Measurements from ENCODE around the gene TRIP13. TPM values are rescaled to one million over a fixed set of nuclear protein-coding genes. Genes with fewer than 3 reads are reported as not detected.
"Not testable (repeated sequence)": the region's sequence is repeated elsewhere in the genome, so short reads cannot be mapped to it uniquely, and the experiment has no call there.

TRIP13 gene
- total RNA-seq, 2 experiments from 2014 or later = 0.47 to 0.66 TPM

- H3K4me1 Mint-ChIP-seq (ENCODE audit: low read depth) = peaks cover 6% of the 10 kb centered on the region
- intact Hi-C loops (cut with DNase I, micrococcal nuclease) = no loop called here
- Histone ChIP-seq H3K27me3 (ENCODE audit: control insufficient read depth in 1 of 2, insufficient read depth in 2 of 2, low read length in 2 of 2) (no peaks in the 10 kb centered on the region), H3K9me3 (ENCODE audit: control insufficient read depth in 1 of 2, insufficient read depth in 1 of 2, low read length in 2 of 2) (no peaks in the 10 kb centered on the region), H3K27ac (ENCODE audit: low read depth in 1 of 2, low read length in 2 of 2) (no peak overlapping the region), H3K4me3 (ENCODE audit: low read length) (no peak overlapping the region), H3K36me3 (ENCODE audit: insufficient read depth, low read length) (no peaks in the 10 kb centered on the region), H3K4me1 (ENCODE audit: insufficient read depth, low read length) (peaks cover 4% of the 10 kb centered on the region)
- no peaks in the 10 kb centered on the region for H3K9me3 Mint-ChIP-seq
- no peak overlapping the region for H3K4me3 Mint-ChIP-seq
- ChIA-PET CTCF (interaction anchor here (1.2 kb wide), 1 partner anchor 244 kb away, joined by 3 read pairs; no protein-coding TSS in a partner anchor), POLR2A (no interaction called here)
- no peaks in the 10 kb centered on the region for H3K27me3 Mint-ChIP-seq
- DNase-seq = no peak
- no peak overlapping the region for H3K27ac Mint-ChIP-seq
- no peaks in the 10 kb centered on the region for H3K36me3 Mint-ChIP-seq (ENCODE audit: low read depth)
- ATAC-seq (ENCODE audit: poor library complexity) = no peak
- TF ChIP-seq, protein P1, sequence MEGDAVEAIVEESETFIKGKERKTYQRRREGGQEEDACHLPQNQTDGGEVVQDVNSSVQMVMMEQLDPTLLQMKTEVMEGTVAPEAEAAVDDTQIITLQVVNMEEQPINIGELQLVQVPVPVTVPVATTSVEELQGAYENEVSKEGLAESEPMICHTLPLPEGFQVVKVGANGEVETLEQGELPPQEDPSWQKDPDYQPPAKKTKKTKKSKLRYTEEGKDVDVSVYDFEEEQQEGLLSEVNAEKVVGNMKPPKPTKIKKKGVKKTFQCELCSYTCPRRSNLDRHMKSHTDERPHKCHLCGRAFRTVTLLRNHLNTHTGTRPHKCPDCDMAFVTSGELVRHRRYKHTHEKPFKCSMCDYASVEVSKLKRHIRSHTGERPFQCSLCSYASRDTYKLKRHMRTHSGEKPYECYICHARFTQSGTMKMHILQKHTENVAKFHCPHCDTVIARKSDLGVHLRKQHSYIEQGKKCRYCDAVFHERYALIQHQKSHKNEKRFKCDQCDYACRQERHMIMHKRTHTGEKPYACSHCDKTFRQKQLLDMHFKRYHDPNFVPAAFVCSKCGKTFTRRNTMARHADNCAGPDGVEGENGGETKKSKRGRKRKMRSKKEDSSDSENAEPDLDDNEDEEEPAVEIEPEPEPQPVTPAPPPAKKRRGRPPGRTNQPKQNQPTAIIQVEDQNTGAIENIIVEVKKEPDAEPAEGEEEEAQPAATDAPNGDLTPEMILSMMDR (IDR thresholded peaks at IDR 0.05) = no peak
These were observed 21.5 kb downstream of the TRIP13 start for GRCh38 chr5:914174-914573.

DNA sequence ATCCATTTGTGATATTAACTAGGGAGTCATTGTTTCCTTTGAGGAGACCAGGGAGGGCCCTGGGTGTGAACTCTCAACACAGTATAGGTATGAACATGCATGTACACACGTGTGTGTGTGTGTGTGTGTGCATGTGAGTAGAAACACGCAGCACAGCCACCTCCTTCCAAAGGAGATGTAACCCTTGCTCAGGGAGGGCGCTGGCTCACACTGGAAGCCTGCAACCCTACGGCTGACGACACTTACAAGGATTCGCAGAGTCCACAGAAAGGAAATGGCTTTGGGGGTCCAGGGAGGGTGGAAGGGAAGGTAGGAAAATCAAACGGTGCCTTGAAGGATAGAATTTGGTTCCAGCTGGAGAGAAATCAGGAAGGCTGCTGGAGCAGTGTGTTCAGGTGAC, 21.9 kb downstream of the TRIP13 start:
- H3K27ac Mint-ChIP-seq = no peak overlapping the region

GRCh38 chr5:915346-915745, 22.7 kb downstream of the TRIP13 start:
- CTCF ChIA-PET; H3K9me3 Mint-ChIP-seq; H3K9me3 ChIP-seq (ENCODE audit: control insufficient read depth in 1 of 2, insufficient read depth in 1 of 2, low read length in 2 of 2); POLR2A ChIA-PET; DNase-seq; H3K4me3 Mint-ChIP-seq; H3K27ac Mint-ChIP-seq; H3K27me3 Mint-ChIP-seq; H3K27me3 ChIP-seq (ENCODE audit: control insufficient read depth in 1 of 2, insufficient read depth in 2 of 2, low read length in 2 of 2); H3K36me3 ChIP-seq (ENCODE audit: insufficient read depth, low read length); ATAC-seq (ENCODE audit: poor library complexity); H3K27ac ChIP-seq (ENCODE audit: low read depth in 1 of 2, low read length in 2 of 2); intact Hi-C loops (cut with DNase I, micrococcal nuclease); H3K4me3 ChIP-seq (ENCODE audit: low read length); H3K4me1 Mint-ChIP-seq (ENCODE audit: low read depth); H3K36me3 Mint-ChIP-seq (ENCODE audit: low read depth); H3K4me1 ChIP-seq (ENCODE audit: insufficient read depth, low read length): not testable (repeated sequence)

More for the DNA sequence above, 21.9 kb downstream of the TRIP13 start:
- CTCF ChIA-PET = no interaction called here
- Histone ChIP-seq H3K9me3 (ENCODE audit: control insufficient read depth in 1 of 2, insufficient read depth in 1 of 2, low read length in 2 of 2) (no peaks in the 10 kb centered on the region), H3K27ac (ENCODE audit: low read depth in 1 of 2, low read length in 2 of 2) (no peak overlapping the region), H3K36me3 (ENCODE audit: insufficient read depth, low read length) (no peaks in the 10 kb centered on the region), H3K27me3 (ENCODE audit: control insufficient read depth in 1 of 2, insufficient read depth in 2 of 2, low read length in 2 of 2) (no peaks in the 10 kb centered on the region), H3K4me1 (ENCODE audit: insufficient read depth, low read length) (peaks cover 4% of the 10 kb centered on the region), H3K4me3 (ENCODE audit: low read length) (no peak overlapping the region)
- DNase-seq (no peak), ATAC-seq (ENCODE audit: poor library complexity) (no peak)
- Mint-ChIP-seq H3K27me3 (no peaks in the 10 kb centered on the region), H3K4me1 (ENCODE audit: low read depth) (peaks cover 6% of the 10 kb centered on the region), H3K4me3 (no peak overlapping the region), H3K9me3 (no peaks in the 10 kb centered on the region), H3K36me3 (ENCODE audit: low read depth) (no peaks in the 10 kb centered on the region)
- TF ChIP-seq, protein P1 (IDR thresholded peaks at IDR 0.05) = no peak
- POLR2A ChIA-PET = no interaction called here
- intact Hi-C loops (cut with DNase I, micrococcal nuclease) = no loop called here

DNA sequence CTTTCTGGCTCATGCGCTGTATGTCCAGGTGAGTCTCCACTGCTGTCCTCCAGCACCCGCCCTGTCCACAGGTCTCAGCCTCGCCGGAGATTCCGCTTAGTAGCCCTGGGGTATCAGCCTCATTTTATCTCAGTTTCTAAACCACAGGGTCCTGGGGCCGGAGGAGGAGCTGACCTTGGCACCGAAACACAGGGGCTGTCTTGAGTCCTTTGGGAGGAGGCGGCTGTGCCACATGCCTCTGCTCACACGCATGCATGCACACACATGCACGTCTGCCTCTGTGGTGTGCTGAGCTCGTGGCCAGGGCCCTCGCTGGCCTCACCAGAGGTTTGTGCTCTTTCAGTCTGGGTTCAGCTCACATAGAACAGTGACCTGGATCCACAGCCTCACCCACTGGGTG, 23.3 kb downstream of the TRIP13 start:
- H3K36me3 ChIP-seq (ENCODE audit: insufficient read depth, low read length) = no peaks in the 10 kb centered on the region
- Mint-ChIP-seq H3K9me3 (no peaks in the 10 kb centered on the region), H3K27ac (no peak overlapping the region), H3K4me3 (no peak overlapping the region), H3K27me3 (no peaks in the 10 kb centered on the region), H3K4me1 (ENCODE audit: low read depth) (peaks cover 6% of the 10 kb centered on the region), H3K36me3 (ENCODE audit: low read depth) (no peaks in the 10 kb centered on the region)
- H3K27me3 ChIP-seq (ENCODE audit: control insufficient read depth in 1 of 2, insufficient read depth in 2 of 2, low read length in 2 of 2) = no peaks in the 10 kb centered on the region
- H3K4me1 ChIP-seq (ENCODE audit: insufficient read depth, low read length) = peaks cover 4% of the 10 kb centered on the region
- ATAC-seq (ENCODE audit: poor library complexity) (no peak), DNase-seq (no peak)
- POLR2A ChIA-PET = no interaction called here
- intact Hi-C loops (cut with DNase I, micrococcal nuclease) = no loop called here
- H3K4me3 ChIP-seq (ENCODE audit: low read length) = no peak overlapping the region
- TF ChIP-seq, protein P1 (IDR thresholded peaks at IDR 0.05) = no peak
- CTCF ChIA-PET = no interaction called here
- H3K27ac ChIP-seq (ENCODE audit: low read depth in 1 of 2, low read length in 2 of 2) = no peak overlapping the region
- H3K9me3 ChIP-seq (ENCODE audit: control insufficient read depth in 1 of 2, insufficient read depth in 1 of 2, low read length in 2 of 2) = no peaks in the 10 kb centered on the region
